Measurements from ENCODE around the gene CDK16. TPM values are rescaled to one million over a fixed set of nuclear protein-coding genes. Genes with fewer than 3 reads are reported as not detected.

CDK16 gene
- total RNA-seq, 1 donor from 2014 or later = 38.6 TPM

DNA sequence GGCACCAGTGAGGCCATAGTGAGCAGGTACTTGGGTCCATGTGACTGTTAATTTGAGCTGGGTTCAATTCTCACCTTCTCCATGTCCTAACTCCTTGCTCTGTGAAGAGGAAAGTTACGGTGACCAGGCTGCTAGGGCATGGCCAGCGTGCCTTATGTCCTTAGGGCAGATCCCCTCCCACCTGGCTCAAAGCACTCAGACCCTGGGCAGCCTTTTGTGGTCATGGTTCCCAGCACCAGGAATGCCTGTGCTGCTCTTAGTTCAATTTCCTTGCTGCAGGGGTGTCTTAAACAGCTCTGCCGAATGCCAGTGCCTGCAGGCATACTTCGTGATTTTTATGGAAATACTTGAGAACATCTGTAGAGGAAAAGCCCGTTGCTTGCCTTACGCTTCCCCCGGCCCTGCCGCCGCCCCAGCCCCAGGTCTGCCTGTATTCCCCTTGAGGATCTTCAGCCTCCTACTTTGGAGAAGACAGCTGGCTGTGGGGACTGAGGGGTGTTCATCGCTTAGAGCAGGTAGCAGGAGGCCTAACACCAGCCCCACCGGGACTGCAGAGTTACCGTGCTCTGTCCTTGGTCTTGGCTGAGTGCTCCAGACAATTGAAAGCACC, 3.1 kb upstream of the CDK16 start:
- peaks cover 45 to 61% (median 50%) of the 10 kb centered on the region in 3 donors for H3K36me3 ChIP-seq (ENCODE audit: control insufficient read depth in 3 of 3, insufficient read depth in 3 of 3, low read length in 3 of 3)
- H3K27me3 ChIP-seq (ENCODE audit: control insufficient read depth in 3 of 3, insufficient read depth in 3 of 3, low read length in 3 of 3) = no peaks in the 10 kb centered on the region
- no peaks in the 10 kb centered on the region for H3K9me3 ChIP-seq (ENCODE audit: control insufficient read depth in 3 of 3, low read length in 3 of 3)
- H3K27ac ChIP-seq (ENCODE audit: low read depth, low read length) = no peak overlapping the region
- H3K4me1 ChIP-seq (ENCODE audit: control insufficient read depth in 3 of 3, insufficient read depth in 3 of 3, low read length in 3 of 3) = peaks cover 7 to 26% (median 21%) of the 10 kb centered on the region in 3 donors
- H3K4me3 ChIP-seq (ENCODE audit: low read length in 3 of 3) = no peak overlapping the region
- no peak overlapping the region for H3K9ac ChIP-seq (ENCODE audit: low read depth in 1 of 3, low read length in 3 of 3)

DNA sequence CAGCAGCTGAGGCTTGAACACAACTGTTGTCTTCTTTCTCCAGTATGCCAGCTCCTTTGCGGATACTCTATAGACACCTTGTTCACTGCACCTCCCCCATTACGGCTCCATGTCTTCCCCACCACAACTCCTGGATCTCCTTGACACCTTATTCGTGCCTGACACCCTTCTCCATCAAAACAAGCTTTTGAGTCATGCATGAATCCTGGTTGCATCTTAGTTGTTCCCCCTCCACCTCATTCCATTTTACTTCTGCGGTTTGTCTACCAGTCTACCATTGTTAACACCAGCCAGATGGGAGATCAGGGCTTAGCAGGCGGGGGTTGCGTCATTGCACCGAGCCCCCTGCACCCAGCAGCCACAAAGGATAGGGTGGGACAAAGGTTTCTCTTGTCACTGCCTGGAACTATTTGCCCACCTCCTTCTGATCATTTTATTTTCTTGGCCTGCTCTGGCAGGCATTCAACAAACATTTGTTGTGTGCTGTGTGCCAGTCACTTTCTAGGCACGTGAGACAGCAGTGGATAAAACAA, 2.0 kb upstream of the CDK16 start:
- Histone ChIP-seq H3K4me3 (ENCODE audit: low read length in 3 of 3) (no peak overlapping the region), H3K36me3 (ENCODE audit: control insufficient read depth in 3 of 3, insufficient read depth in 3 of 3, low read length in 3 of 3) (peaks cover 38 to 50% (median 41%) of the 10 kb centered on the region in 3 donors), H3K27me3 (ENCODE audit: control insufficient read depth in 3 of 3, insufficient read depth in 3 of 3, low read length in 3 of 3) (no peaks in the 10 kb centered on the region), H3K9me3 (ENCODE audit: control insufficient read depth in 3 of 3, low read length in 3 of 3) (no peaks in the 10 kb centered on the region), H3K9ac (ENCODE audit: low read depth in 1 of 3, low read length in 3 of 3) (peak overlapping the region in 1 of 3 donors; percentile 42), H3K4me1 (ENCODE audit: control insufficient read depth in 3 of 3, insufficient read depth in 3 of 3, low read length in 3 of 3) (peaks cover 11 to 33% (median 28%) of the 10 kb centered on the region in 3 donors), H3K27ac (ENCODE audit: low read depth, low read length) (no peak overlapping the region)

DNA sequence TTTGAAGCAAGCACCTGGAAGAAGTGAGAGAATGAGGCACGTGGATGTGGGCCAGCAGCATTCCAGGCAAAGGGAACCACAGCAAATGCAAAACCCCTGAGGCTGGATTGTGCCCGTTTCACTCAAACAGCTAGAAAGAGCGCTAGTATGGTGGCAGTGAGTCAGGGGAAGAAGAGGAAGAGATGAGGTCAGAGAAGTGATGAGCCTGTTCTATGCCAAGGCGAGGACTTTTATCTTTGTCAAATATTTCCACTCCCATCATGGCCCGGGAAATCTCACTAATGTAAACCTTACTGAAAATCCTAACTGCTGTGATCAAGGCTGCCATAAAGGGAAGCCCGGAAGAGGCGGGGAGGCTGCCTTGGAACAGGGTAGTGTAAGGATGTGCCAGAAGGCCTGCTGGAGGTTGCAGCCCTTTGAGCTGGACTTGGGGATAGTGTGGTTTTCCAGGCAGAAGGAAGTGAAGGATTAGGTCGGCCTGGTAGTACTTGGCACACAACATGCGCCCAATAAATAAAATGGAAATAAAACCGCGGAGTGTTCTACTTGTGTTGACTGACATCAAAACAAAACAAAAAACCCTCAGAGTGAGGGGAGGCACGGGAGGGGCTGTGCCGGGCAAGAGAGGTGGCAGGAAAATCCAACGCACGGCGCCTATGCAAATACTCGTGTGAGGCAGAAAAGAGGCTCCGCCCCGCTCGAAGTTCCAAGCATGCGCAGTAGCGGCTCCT, 1.2 kb upstream of the CDK16 start:
- Histone ChIP-seq H3K36me3 (ENCODE audit: control insufficient read depth in 3 of 3, insufficient read depth in 3 of 3, low read length in 3 of 3) (peaks cover 34 to 42% (median 35%) of the 10 kb centered on the region in 3 donors), H3K4me1 (ENCODE audit: control insufficient read depth in 3 of 3, insufficient read depth in 3 of 3, low read length in 3 of 3) (peaks cover 11 to 33% (median 28%) of the 10 kb centered on the region in 3 donors), H3K9me3 (ENCODE audit: control insufficient read depth in 3 of 3, low read length in 3 of 3) (no peaks in the 10 kb centered on the region), H3K27me3 (ENCODE audit: control insufficient read depth in 3 of 3, insufficient read depth in 3 of 3, low read length in 3 of 3) (no peaks in the 10 kb centered on the region), H3K4me3 (ENCODE audit: low read length in 3 of 3) (peak overlapping the region; percentile 54 to 64 (median 63)), H3K9ac (ENCODE audit: low read depth in 1 of 3, low read length in 3 of 3) (peak overlapping the region; percentile 18 to 74 (median 42)), H3K27ac (ENCODE audit: low read depth, low read length) (peak overlapping the region; percentile 97)

GRCh38 chrX:47217852-47218279, 615 bp upstream of the CDK16 start:
- Histone ChIP-seq H3K4me3 (ENCODE audit: low read length in 3 of 3) (peak overlapping the region; percentile 83 to 93 (median 90)), H3K4me1 (ENCODE audit: control insufficient read depth in 3 of 3, insufficient read depth in 3 of 3, low read length in 3 of 3) (peaks cover 11 to 33% (median 28%) of the 10 kb centered on the region in 3 donors), H3K27me3 (ENCODE audit: control insufficient read depth in 3 of 3, insufficient read depth in 3 of 3, low read length in 3 of 3) (no peaks in the 10 kb centered on the region), H3K9me3 (ENCODE audit: control insufficient read depth in 3 of 3, low read length in 3 of 3) (no peaks in the 10 kb centered on the region), H3K36me3 (ENCODE audit: control insufficient read depth in 3 of 3, insufficient read depth in 3 of 3, low read length in 3 of 3) (peaks cover 29 to 36% (median 30%) of the 10 kb centered on the region in 3 donors), H3K27ac (ENCODE audit: low read depth, low read length) (peak overlapping the region; percentile 97), H3K9ac (ENCODE audit: low read depth in 1 of 3, low read length in 3 of 3) (peak overlapping the region; percentile 91 to 93 (median 93))

DNA sequence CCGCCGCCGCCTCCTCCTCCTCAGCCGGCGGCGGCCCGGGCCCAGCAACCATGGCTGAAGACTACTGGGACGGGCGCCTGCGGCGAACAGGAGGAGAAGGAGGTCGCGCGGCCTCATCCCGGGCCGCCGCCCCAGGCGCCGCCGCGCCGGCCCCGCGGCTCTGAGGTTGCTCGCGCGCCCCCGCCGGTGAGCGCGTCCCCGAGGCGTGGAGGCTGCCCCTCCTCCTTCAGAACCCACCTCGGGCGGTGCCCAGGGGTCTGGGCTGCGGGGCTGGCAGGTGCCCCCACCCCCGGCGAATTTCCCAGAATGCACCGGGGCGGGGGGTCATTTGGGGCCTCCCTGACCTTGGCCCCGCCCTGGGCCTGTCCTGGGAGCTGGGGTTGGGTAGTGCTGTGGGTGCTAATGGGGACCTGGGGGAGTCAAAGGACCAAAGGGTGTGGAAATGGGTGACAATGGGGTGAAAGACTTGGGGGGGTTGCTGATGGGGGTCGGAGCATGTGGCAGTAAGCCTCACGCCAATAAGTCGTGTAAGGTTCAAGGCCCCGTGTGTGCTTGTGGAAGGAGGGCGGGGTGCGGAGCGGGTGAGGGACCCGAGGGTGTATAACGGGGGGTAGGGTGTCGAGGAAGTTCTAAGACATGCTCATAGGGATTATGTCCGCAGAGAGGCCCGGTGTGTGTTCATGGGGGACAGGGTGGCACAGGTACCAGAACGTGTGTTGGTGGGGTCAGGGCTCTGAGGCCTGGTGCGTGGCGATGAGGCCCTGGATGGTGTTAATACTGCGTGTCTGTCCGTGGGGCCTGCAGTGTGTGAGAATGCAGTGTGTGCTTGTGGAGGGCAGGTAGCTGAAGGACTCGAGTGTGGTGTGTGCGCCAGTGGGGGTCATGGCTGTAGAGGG, 687 bp downstream of the CDK16 start:
- Histone ChIP-seq H3K9ac (ENCODE audit: low read depth in 1 of 3, low read length in 3 of 3) (peak overlapping the region; percentile 91 to 93 (median 93)), H3K27ac (ENCODE audit: low read depth, low read length) (peak overlapping the region; percentile 97), H3K36me3 (ENCODE audit: control insufficient read depth in 3 of 3, insufficient read depth in 3 of 3, low read length in 3 of 3) (peaks cover 29 to 37% (median 32%) of the 10 kb centered on the region in 3 donors), H3K4me1 (ENCODE audit: control insufficient read depth in 3 of 3, insufficient read depth in 3 of 3, low read length in 3 of 3) (peaks cover 11 to 33% (median 28%) of the 10 kb centered on the region in 3 donors), H3K27me3 (ENCODE audit: control insufficient read depth in 3 of 3, insufficient read depth in 3 of 3, low read length in 3 of 3) (no peaks in the 10 kb centered on the region), H3K4me3 (ENCODE audit: low read length in 3 of 3) (peak overlapping the region; percentile 80 to 93 (median 90)), H3K9me3 (ENCODE audit: control insufficient read depth in 3 of 3, low read length in 3 of 3) (no peaks in the 10 kb centered on the region)

DNA sequence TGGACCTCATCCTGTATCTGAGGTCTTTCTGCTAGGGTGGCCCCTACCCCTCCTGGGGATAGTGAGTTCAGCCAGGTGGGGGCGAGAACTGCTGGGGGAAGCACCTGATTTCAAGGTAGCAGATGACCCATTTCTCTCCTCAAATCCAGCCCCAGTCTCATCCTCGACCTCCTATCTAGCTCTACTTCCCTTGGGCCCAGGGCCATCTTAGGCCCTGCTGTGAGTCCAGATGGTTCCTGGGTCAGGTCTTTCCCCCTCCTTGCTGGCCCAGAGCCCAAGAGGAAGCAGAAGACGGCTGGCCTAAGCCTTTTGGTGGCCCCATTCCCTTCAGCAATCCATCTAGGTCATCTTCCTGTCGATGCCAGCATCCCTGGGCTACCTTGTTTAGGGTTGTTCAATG, 3.3 kb downstream of the CDK16 start:
- H3K27me3 ChIP-seq (ENCODE audit: control insufficient read depth in 3 of 3, insufficient read depth in 3 of 3, low read length in 3 of 3) = no peaks in the 10 kb centered on the region
- H3K4me1 ChIP-seq (ENCODE audit: control insufficient read depth in 3 of 3, insufficient read depth in 3 of 3, low read length in 3 of 3) = peaks cover 11 to 27% (median 21%) of the 10 kb centered on the region in 3 donors
- H3K27ac ChIP-seq (ENCODE audit: low read depth, low read length) = no peak overlapping the region

DNA sequence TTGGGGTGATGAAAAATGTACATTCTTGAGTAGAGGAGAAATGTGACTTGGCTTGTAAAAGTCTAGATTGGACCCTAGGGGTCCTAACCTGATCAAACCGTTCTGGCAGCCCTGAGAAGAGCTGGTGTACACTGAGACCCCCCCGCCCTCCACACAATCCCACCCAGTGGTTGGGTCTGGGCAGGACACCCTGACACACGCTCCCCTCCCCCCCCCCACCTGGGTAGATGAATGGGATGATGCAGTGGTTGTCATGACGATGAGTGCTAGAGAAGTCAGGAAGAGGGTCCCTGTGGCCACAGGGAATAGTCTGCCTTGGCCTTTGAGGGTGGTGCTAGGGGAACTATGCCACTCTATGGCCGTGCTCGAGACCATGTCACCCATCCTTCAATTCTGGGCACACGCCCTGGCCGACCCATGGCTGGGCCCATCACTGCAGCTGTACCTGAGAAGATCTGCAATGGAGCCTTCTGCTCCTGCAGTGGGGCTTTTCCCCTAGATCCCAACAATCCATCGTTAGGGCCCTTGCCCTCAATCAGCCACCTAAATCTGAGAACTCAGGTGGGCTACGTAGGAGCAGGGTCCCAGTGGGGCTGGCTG, 4.4 kb downstream of the CDK16 start:
- Histone ChIP-seq H3K4me1 (ENCODE audit: control insufficient read depth in 3 of 3, insufficient read depth in 3 of 3, low read length in 3 of 3) (peaks cover 11 to 19% (median 16%) of the 10 kb centered on the region in 3 donors), H3K27ac (ENCODE audit: low read depth, low read length) (no peak overlapping the region), H3K9ac (ENCODE audit: low read depth in 1 of 3, low read length in 3 of 3) (no peak overlapping the region), H3K27me3 (ENCODE audit: control insufficient read depth in 3 of 3, insufficient read depth in 3 of 3, low read length in 3 of 3) (no peaks in the 10 kb centered on the region), H3K36me3 (ENCODE audit: control insufficient read depth in 3 of 3, insufficient read depth in 3 of 3, low read length in 3 of 3) (peaks cover 42 to 48% (median 43%) of the 10 kb centered on the region in 3 donors), H3K4me3 (ENCODE audit: low read length in 3 of 3) (no peak overlapping the region), H3K9me3 (ENCODE audit: control insufficient read depth in 3 of 3, low read length in 3 of 3) (no peaks in the 10 kb centered on the region)

More for the DNA sequence above, 3.3 kb downstream of the CDK16 start:
- Histone ChIP-seq H3K36me3 (ENCODE audit: control insufficient read depth in 3 of 3, insufficient read depth in 3 of 3, low read length in 3 of 3) (peaks cover 34 to 38% (median 37%) of the 10 kb centered on the region in 3 donors), H3K9ac (ENCODE audit: low read depth in 1 of 3, low read length in 3 of 3) (no peak overlapping the region), H3K9me3 (ENCODE audit: control insufficient read depth in 3 of 3, low read length in 3 of 3) (no peaks in the 10 kb centered on the region), H3K4me3 (ENCODE audit: low read length in 3 of 3) (no peak overlapping the region)

- no peak overlapping the region for H3K4me3 ChIP-seq (ENCODE audit: low read length in 3 of 3)
- peaks cover 46 to 53% (median 47%) of the 10 kb centered on the region in 3 donors for H3K36me3 ChIP-seq (ENCODE audit: control insufficient read depth in 3 of 3, insufficient read depth in 3 of 3, low read length in 3 of 3)
- peaks cover 11 to 19% (median 16%) of the 10 kb centered on the region in 3 donors for H3K4me1 ChIP-seq (ENCODE audit: control insufficient read depth in 3 of 3, insufficient read depth in 3 of 3, low read length in 3 of 3)
- H3K27ac ChIP-seq (ENCODE audit: low read depth, low read length) = no peak overlapping the region
- H3K9me3 ChIP-seq (ENCODE audit: control insufficient read depth in 3 of 3, low read length in 3 of 3) = no peaks in the 10 kb centered on the region
- no peak overlapping the region for H3K9ac ChIP-seq (ENCODE audit: low read depth in 1 of 3, low read length in 3 of 3)
- H3K27me3 ChIP-seq (ENCODE audit: control insufficient read depth in 3 of 3, insufficient read depth in 3 of 3, low read length in 3 of 3) = no peaks in the 10 kb centered on the region
These were observed 5.2 kb downstream of the CDK16 start for GRCh38 chrX:47223476-47224250.
